HL-60 (cell line): ENCODE measurements around the gene SLC46A2.

Experiments
- GABPA ChIP-seq: IDR thresholded peaks from 2 replicates; pipeline ENCODE4 v1.6.1; 2012; ENCODE audit warnings: low read depth
- POLR2AphosphoS5 ChIP-seq: IDR thresholded peaks from 2 replicates; pipeline ENCODE4 v1.6.1; 2012; ENCODE audit warnings: low read depth
- SPI1 ChIP-seq: IDR thresholded peaks from 2 replicates; pipeline ENCODE4 v1.6.1; 2012; ENCODE audit warnings: low read depth, mild to moderate bottlenecking, borderline replicate concordance
- TF ChIP-seq, protein P1 (sequence below): IDR thresholded peaks from 2 replicates; pipeline ENCODE4 v1.6.1; 2012; ENCODE audit warnings: low read depth; ENCODE audit not compliant: insufficient replicate concordance
- TF ChIP-seq, protein P2 (sequence below): IDR thresholded peaks from one replicate; pipeline ENCODE4 v1.5.1; 2011; ENCODE audit warnings: low read length, control low read depth, inconsistent platforms; ENCODE audit not compliant: insufficient read depth

GRCh38 chr9:112860451-112860850 is 30.2 kb downstream of the SLC46A2 start:
- TF ChIP-seq, protein P1, sequence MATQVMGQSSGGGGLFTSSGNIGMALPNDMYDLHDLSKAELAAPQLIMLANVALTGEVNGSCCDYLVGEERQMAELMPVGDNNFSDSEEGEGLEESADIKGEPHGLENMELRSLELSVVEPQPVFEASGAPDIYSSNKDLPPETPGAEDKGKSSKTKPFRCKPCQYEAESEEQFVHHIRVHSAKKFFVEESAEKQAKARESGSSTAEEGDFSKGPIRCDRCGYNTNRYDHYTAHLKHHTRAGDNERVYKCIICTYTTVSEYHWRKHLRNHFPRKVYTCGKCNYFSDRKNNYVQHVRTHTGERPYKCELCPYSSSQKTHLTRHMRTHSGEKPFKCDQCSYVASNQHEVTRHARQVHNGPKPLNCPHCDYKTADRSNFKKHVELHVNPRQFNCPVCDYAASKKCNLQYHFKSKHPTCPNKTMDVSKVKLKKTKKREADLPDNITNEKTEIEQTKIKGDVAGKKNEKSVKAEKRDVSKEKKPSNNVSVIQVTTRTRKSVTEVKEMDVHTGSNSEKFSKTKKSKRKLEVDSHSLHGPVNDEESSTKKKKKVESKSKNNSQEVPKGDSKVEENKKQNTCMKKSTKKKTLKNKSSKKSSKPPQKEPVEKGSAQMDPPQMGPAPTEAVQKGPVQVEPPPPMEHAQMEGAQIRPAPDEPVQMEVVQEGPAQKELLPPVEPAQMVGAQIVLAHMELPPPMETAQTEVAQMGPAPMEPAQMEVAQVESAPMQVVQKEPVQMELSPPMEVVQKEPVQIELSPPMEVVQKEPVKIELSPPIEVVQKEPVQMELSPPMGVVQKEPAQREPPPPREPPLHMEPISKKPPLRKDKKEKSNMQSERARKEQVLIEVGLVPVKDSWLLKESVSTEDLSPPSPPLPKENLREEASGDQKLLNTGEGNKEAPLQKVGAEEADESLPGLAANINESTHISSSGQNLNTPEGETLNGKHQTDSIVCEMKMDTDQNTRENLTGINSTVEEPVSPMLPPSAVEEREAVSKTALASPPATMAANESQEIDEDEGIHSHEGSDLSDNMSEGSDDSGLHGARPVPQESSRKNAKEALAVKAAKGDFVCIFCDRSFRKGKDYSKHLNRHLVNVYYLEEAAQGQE, result no peak
- TF ChIP-seq, protein P2, sequence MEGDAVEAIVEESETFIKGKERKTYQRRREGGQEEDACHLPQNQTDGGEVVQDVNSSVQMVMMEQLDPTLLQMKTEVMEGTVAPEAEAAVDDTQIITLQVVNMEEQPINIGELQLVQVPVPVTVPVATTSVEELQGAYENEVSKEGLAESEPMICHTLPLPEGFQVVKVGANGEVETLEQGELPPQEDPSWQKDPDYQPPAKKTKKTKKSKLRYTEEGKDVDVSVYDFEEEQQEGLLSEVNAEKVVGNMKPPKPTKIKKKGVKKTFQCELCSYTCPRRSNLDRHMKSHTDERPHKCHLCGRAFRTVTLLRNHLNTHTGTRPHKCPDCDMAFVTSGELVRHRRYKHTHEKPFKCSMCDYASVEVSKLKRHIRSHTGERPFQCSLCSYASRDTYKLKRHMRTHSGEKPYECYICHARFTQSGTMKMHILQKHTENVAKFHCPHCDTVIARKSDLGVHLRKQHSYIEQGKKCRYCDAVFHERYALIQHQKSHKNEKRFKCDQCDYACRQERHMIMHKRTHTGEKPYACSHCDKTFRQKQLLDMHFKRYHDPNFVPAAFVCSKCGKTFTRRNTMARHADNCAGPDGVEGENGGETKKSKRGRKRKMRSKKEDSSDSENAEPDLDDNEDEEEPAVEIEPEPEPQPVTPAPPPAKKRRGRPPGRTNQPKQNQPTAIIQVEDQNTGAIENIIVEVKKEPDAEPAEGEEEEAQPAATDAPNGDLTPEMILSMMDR, result no peak
- no peak for TF ChIP-seq GABPA
- no peak for TF ChIP-seq POLR2AphosphoS5
- TF ChIP-seq SPI1, result no peak
